Umbilical cord (tissue), 2 donors: ENCODE results near the gene MMP24. TPM values are rescaled to one million over a fixed set of nuclear protein-coding genes. Genes with fewer than 3 reads are reported as not detected.
A peak's percentile ranks its signal among the peaks of the same experiment; 100 is the strongest.

Experiments
- DNase-seq: peaks from one replicate; pipeline ENCODE4 v3.0.0-alpha.2; 2015; ENCODE audit warnings: low spot score
- total RNA-seq: library from RNA; depleted of rRNA; stranded (reverse); fragments of >200 nt; gene quantifications from one replicate; pipeline ENCODE4 v1.2.3, GENCODE V29; 2014; ENCODE audit warnings: low replicate concordance; ENCODE audit not compliant: insufficient read depth

The MMP24 gene
- total RNA-seq, 1 donor from 2014 or later: 0.24 TPM

GRCh38 chr20:35277531-35278395, 51.3 kb downstream of the MMP24 start, which contains the start of gene MMP24OS:
MMP24OS (minus strand) TSS chr20:35278122; CDS start chr20:35277929, 193 bp downstream.
- peak; percentile 95 for DNase-seq

- no peak for DNase-seq
These were observed 52.5 kb downstream of the MMP24 start for GRCh38 chr20:35279040-35279439.

- DNase-seq: no peak
These were observed 53.2 kb downstream of the MMP24 start for GRCh38 chr20:35279533-35280174.

GRCh38 chr20:35280523-35280922, 54.0 kb downstream of the MMP24 start:
- DNase-seq: no peak

GRCh38 chr20:35281506-35282101, 55.1 kb downstream of the MMP24 start:
- no peak for DNase-seq

GRCh38 chr20:35283441-35284266, 57.2 kb downstream of the MMP24 start:
- DNase-seq: no peak

- peak; percentile 93 for DNase-seq
These were observed 57.9 kb downstream of the MMP24 start, which contains the start of gene EIF6 for GRCh38 chr20:35284267-35284991. EIF6 (minus strand) TSS chr20:35284772; CDS start chr20:35284487, 285 bp downstream.

- no peak for DNase-seq
These were observed 58.7 kb downstream of the MMP24 start for GRCh38 chr20:35284992-35285805.

GRCh38 chr20:35285806-35286076, 59.3 kb downstream of the MMP24 start:
- no peak for DNase-seq

- no peak for DNase-seq
These were observed 59.8 kb downstream of the MMP24 start for GRCh38 chr20:35286077-35286898.

GRCh38 chr20:35286899-35287508, 60.5 kb downstream of the MMP24 start:
- no peak for DNase-seq

- no peak for DNase-seq
These were observed 61.2 kb downstream of the MMP24 start for GRCh38 chr20:35287509-35288324.

GRCh38 chr20:35288325-35289060, 62.0 kb downstream of the MMP24 start:
- no peak for DNase-seq

- DNase-seq: no peak
These were observed 63.8 kb downstream of the MMP24 start for GRCh38 chr20:35290186-35290886.

- no peak for DNase-seq
These were observed 64.5 kb downstream of the MMP24 start for GRCh38 chr20:35290887-35291417.
